HG03135 (cell line): ENCODE measurements around the gene FXYD1.

ENCODE experiments used
- ATAC-seq: cut with Tn5 transposase; IDR thresholded peaks from one replicate; pipeline ENCODE4 v1.9.1; 2021; ENCODE audit warnings: mild to moderate bottlenecking, moderate library complexity; ENCODE audit not compliant: unreplicated experiment

Gene FXYD1

DNA sequence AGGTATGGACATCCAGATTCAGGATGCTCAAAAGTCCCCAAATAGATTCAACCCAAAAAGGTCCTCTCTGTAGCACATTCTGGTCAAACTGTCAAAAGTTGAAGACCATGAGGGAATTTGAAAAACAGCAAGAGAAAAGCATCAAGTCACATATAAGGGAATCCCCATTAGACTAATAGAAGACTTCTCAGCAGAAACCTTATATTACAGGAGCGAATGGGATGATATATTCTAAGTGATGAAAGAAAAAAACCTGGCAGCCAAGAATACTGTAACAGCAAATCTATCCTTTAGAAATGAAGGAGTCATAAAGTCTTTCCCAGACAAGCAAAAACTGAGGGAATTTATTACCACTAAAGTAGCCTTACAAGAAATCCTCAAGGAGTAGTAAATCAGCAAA, 45.6 kb downstream of the FXYD1 start:
- ATAC-seq = no peak

DNA sequence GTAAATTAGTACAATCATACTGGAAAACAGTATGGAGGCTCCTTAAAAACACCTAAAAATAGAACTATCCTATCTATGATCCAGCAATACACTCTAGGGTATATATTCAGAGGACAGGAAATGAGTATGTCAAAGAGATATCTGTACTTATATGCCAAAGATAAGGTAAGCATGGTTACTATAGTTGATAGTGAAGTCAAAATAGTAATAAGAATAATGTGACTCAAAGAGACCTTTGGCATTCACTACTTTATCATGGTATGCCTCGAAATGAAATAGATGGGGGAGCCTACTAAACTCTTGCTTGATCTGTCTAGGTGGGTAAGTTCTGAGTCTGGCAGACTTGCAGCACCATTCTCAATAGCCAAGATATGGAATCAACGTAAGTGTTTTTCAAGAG, 46.3 kb downstream of the FXYD1 start:
- ATAC-seq = no peak
